Heart right ventricle (tissue), 16 donors: ENCODE measurements around the gene LGALS7. TPM values are rescaled to one million over a fixed set of nuclear protein-coding genes. Genes with fewer than 3 reads are reported as not detected.

Experiments used
- ATAC-seq, 8 donors: fragments of 200-7000 bp; cut with Tn5 transposase; one replicate each; pipeline ENCODE4 v1.9.1; 2020; ENCODE audit warnings: mild to moderate bottlenecking in 8 of 8, moderate library complexity in 8 of 8, moderate number of reproducible peaks in 1 of 8
- DNase-seq, 2 donors: peaks; one replicate each; pipeline ENCODE4 v3.0.0-alpha.2; 2020
- H3K27ac ChIP-seq, 10 donors: fragments of 200-600 bp; sonication (generic) in 2 of 10; one replicate each; pipeline versions ENCODE4 v1.5.0 to v1.8.0; 2020 to 2022; ENCODE audit warnings: mild to moderate bottlenecking in 3 of 10
- H3K27me3 ChIP-seq, 7 donors: fragments of 200-600 bp; one replicate each; pipeline ENCODE4 v1.8.0; 2021 to 2022; ENCODE audit warnings: mild to moderate bottlenecking in 2 of 7
- H3K36me3 ChIP-seq, 9 donors: fragments of 200-600 bp; sonication (generic) in 1 of 9; one replicate each; pipeline versions ENCODE4 v1.5.0 to v1.8.0; 2020 to 2022; ENCODE audit warnings: mild to moderate bottlenecking in 2 of 9
- H3K4me1 ChIP-seq, 9 donors: fragments of 200-600 bp; sonication (generic) in 1 of 9; one replicate each; pipeline versions ENCODE4 v1.5.0 to v1.8.0; 2020 to 2022; ENCODE audit warnings: mild to moderate bottlenecking in 4 of 9
- H3K4me3 ChIP-seq, 10 donors: fragments of 200-600 bp; sonication (generic) in 2 of 10; one replicate each; pipeline versions ENCODE4 v1.5.0 to v1.8.0; 2020 to 2022; ENCODE audit warnings: mild to moderate bottlenecking in 7 of 10, moderate library complexity in 2 of 10
- H3K9me3 ChIP-seq, 11 donors: fragments of 200-600 bp in 10 of 11; sonication (generic) in 2 of 11; one replicate each; pipeline versions ENCODE4 v1.5.0 to v1.8.0; 2013 to 2022; ENCODE audit warnings: mild to moderate bottlenecking in 2 of 11, control low read depth in 1 of 11, moderate library complexity in 1 of 11
- WGBS, 2 donors: extraction: QIAGEN DNeasy Blood & Tissue Kit; methylation state at CpG; one replicate each; pipeline ENCODE4 v1.1.7; 2013; ENCODE audit warnings: inconsistent platforms in 1 of 2; 5-methylcytosine and 5-hydroxymethylcytosine counted together
- intact Hi-C, 10 donors: fragments of 100-400 bp; cut with DNase I; formaldehyde crosslinking; loops; one replicate each; pipeline versions ENCODE4 v1.11.1 to v1.14.2; 2022
- polyA plus RNA-seq, 2 donors: library from polyadenylated mRNA; stranded (reverse); fragments of 200-250 nt; gene quantifications; one replicate each; pipeline ENCODE4 v1.2.3, GENCODE V29; 2013
- total RNA-seq, 10 donors: library from RNA; stranded (reverse); fragmentation: NEBNext Ultra II Directional in 3 of 10; extraction: Animal tissue kit (Norgen Biotek cat#: 25700) in 3 of 10; gene quantifications; one replicate each; pipeline versions ENCODE4 v1.2.1 to v1.2.4, GENCODE V29; 2021 to 2023
- TF ChIP-seq, protein P1 (sequence below), 9 donors: fragments of 200-600 bp; sonication (generic) in 2 of 9; IDR thresholded peaks; one replicate each; pipeline versions ENCODE4 v1.5.0 to v1.8.0; 2021 to 2022; ENCODE audit warnings: antibody characterized with exemption in 9 of 9, mild to moderate bottlenecking in 5 of 9, moderate library complexity in 1 of 9
- donor health status: Arrhythmogenic right ventricular cardiomyopathy.
- donor health status: ischemic (EF 13 %, LVEDD 7.1; RV severe dilation, severe dysfunction).
- donor health status: healthy with polysubstance abuse.
- donor health status: DM: no; HTN: yes; CAD: no.
- donor health status: DM: no; HTN: no; CAD: no.
- donor health status: ischemic (EF 25% LVEDD 6.9; RV normal size, moderate dysfunction).
- donor health status: ischemic (EF 25% LVEDD 5.7; RV mildly dilated, moderate dysfunction).
- donor health status: healthy.
- donor health status: DM: yes; HTN: yes; CAD: no.
- donor health status: Ischemic cardiomyopathy.
- donor health status: ischemic (EF 35%, LVEDD 5.7; RV mildly dilated, moderate dysfunction).
- donor health status: nonischemic (EF 11% LVEDD 7.7; RV severe dilation, severe dysfunction).
- donor health status: DM: yes; HTN: yes; CAD: no.
- donor health status: PGD.
- donor health status: ischemic (EF 29% LVEDD 5.4; RV normal size, mild dysfunction).
- donor health status: nonischemic (EF 23%, LVEDD 6.1; RV moderate dilation, normal function).

The LGALS7 gene
- total and polyA plus RNA-seq, 12 donors, result not detected

DNA sequence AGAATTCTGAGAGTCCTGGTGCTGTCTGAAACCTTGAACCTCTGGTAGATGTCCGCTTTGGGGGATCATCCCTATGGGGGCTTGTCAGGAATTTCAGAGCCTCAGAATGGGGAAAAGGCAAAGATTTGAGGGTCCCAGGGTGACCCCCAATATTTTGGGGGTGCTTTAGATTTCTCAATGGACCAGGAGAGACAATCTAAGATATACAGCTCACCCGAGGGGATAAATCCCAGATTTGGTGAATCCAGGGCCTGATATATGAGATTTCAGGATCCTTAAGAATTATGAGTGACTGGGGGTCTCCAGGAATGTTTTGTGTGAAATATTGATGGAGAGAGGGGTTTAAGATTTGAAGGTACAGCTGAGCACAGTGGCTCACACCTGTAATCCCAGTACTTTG, 32.4 kb downstream of the LGALS7 start:
- Histone ChIP-seq H3K27me3 (no peaks in the 10 kb centered on the region), H3K9me3 (no peaks in the 10 kb centered on the region), H3K36me3 (no peaks in the 10 kb centered on the region), H3K4me3 (no peak overlapping the region), H3K27ac (no peak overlapping the region), H3K4me1 (peaks cover 0 to 13% (median 4%) of the 10 kb centered on the region in 9 donors)
- 95 to 96% methylated on average over 2 of the region's 2 CpGs for WGBS, 2 donors
- no peak for ATAC-seq
- no peak for DNase-seq
- TF ChIP-seq, protein P1, sequence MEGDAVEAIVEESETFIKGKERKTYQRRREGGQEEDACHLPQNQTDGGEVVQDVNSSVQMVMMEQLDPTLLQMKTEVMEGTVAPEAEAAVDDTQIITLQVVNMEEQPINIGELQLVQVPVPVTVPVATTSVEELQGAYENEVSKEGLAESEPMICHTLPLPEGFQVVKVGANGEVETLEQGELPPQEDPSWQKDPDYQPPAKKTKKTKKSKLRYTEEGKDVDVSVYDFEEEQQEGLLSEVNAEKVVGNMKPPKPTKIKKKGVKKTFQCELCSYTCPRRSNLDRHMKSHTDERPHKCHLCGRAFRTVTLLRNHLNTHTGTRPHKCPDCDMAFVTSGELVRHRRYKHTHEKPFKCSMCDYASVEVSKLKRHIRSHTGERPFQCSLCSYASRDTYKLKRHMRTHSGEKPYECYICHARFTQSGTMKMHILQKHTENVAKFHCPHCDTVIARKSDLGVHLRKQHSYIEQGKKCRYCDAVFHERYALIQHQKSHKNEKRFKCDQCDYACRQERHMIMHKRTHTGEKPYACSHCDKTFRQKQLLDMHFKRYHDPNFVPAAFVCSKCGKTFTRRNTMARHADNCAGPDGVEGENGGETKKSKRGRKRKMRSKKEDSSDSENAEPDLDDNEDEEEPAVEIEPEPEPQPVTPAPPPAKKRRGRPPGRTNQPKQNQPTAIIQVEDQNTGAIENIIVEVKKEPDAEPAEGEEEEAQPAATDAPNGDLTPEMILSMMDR (IDR thresholded peaks at IDR 0.05), result no peak
- intact Hi-C loops, result no loop called here

DNA sequence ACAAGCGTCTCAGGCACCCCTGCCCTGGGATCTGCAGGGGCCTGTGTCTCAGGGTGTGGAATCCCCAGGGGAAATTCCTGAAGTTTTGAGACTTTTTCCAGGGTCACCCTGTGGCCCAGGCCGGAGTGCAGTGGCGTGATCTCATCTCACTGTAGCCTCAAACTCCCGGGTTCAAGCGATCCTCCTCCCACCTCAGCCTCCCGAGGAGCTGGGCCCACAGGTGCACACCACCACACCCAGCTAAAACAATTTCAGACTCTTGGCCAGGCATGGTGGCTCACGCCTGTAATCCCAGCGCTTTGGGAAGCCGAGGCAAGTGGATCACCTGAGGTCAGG, 33.1 kb downstream of the LGALS7 start:
- Histone ChIP-seq H3K36me3 (no peaks in the 10 kb centered on the region), H3K4me1 (peaks cover 0 to 15% (median 5%) of the 10 kb centered on the region in 9 donors), H3K9me3 (no peaks in the 10 kb centered on the region), H3K4me3 (no peak overlapping the region), H3K27ac (no peak overlapping the region), H3K27me3 (no peaks in the 10 kb centered on the region)
- TF ChIP-seq, protein P1 (IDR thresholded peaks at IDR 0.05), result no peak
- DNase-seq (no peak), ATAC-seq (no peak)
- intact Hi-C loops, result no loop called here
- 88 to 94% methylated on average over 9 of the region's 9 CpGs for WGBS, 2 donors

DNA sequence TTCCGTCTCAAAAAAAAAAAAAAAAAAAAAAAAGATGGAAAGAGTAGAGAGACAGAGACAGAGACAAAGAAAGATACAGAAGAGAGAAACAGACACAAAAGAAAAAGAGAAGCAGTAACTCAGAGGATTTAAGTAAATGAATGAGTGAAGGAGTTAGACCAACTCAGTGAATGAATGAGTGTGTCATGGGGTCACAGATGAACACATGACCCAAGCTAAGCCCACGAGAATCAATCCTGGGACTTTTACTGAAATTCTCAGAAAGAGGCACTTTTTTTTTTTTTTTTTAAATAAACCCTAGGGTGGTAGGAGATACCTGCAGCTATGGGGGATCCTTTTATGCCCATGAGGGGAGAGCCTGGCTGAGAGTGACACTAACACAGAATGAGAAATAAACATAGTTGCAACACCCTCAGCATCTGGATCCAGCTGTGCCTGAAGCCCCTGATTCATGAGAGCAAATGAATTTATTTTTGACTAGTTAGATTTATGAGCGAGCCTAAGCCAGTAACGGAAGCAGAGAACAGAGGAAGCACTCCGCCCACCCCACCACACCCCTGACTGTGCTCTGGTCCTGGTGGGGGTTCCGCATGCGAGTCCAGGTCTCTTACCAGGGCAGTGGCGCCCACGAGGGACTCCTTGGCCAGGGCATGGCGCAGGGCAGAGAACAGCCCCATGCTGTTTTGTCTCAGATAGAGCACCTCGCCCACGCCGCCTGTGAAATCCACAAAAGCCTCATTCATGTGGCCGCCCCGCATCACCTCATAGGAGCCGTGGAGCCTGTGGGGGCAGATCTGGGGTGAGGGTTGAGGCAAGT, 33.7 kb downstream of the LGALS7 start:
- 85 to 89% methylated on average over 16 of the region's 16 CpGs for WGBS, 2 donors

DNA sequence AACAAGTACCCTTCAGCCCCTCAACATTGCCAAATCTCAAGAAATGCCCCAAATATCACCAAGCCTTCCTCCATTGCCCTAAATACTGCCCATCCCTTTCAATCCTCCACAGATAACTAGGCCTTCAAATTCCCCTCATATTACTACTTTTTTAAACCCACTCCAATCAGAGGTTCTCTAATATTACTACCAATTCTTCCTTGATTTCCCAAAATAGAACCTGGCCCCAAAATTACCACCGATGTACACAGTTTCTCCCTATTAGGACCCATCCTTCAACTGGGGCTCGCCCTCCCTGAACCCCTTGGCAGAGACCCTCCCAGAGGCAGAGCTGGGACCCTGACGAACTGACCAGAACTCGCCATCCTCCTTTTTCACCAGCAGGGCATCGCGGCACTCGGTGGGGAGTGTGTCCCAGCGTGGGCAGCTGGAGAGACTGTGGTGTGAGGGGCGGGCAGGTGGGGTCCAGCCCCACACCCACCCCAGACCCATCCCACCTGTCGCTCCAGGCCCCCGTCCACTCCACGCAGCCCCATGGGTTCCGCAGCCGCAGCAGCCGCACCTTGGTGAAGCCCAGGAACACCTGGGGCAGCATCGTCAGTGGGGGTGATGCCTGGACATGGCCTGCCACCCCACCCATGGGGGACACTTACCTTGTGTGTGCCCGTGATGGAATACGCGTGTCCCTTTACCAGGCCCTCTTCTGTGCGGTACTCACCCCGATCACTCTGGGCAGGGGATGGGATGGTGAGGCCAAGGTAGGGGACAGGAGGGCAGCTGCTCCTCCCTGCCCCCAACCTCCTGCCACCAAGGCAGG, 35.2 kb downstream of the LGALS7 start:
- peaks cover 0 to 29% (median 12%) of the 10 kb centered on the region in 9 donors for H3K4me1 ChIP-seq
- DNase-seq (no peak), ATAC-seq (no peak)
- no peak overlapping the region for H3K27ac ChIP-seq
- WGBS, 2 donors, result 96 to 97% methylated on average over 21 of the region's 21 CpGs
- H3K36me3 ChIP-seq, result no peaks in the 10 kb centered on the region
- no peaks in the 10 kb centered on the region for H3K9me3 ChIP-seq
- intact Hi-C loops, result loop anchor here in 4 of 10 donors (10.0 kb wide), 3 partner anchors 107 to 197 kb away; partner anchors contain the start of genes HNRNPL (in 1 of the 4), MRPS12 (in 1 of the 4) and SARS2 (in 1 of the 4)
- no peak overlapping the region for H3K4me3 ChIP-seq
- TF ChIP-seq, protein P1 (IDR thresholded peaks at IDR 0.05), result no peak
- no peaks in the 10 kb centered on the region for H3K27me3 ChIP-seq

More for the DNA sequence above, 33.7 kb downstream of the LGALS7 start:
- Histone ChIP-seq H3K4me3 (no peak overlapping the region), H3K36me3 (no peaks in the 10 kb centered on the region), H3K27me3 (no peaks in the 10 kb centered on the region), H3K4me1 (peaks cover 0 to 18% (median 6%) of the 10 kb centered on the region in 9 donors), H3K27ac (no peak overlapping the region), H3K9me3 (no peaks in the 10 kb centered on the region)
- no peak for DNase-seq
- ATAC-seq, result no peak
- TF ChIP-seq, protein P1 (IDR thresholded peaks at IDR 0.05), result no peak
- intact Hi-C loops, result loop anchor here in 4 of 10 donors (10.0 kb wide), 3 partner anchors 105 to 195 kb away; partner anchors contain the start of genes HNRNPL (in 1 of the 4), MRPS12 (in 1 of the 4) and SARS2 (in 1 of the 4)
